Measurements from ENCODE around the gene MYADML2. TPM values are rescaled to one million over a fixed set of nuclear protein-coding genes. Genes with fewer than 3 reads are reported as not detected.

MYADML2 gene
- total RNA-seq, 1 experiment from 2014 or later = not detected

DNA sequence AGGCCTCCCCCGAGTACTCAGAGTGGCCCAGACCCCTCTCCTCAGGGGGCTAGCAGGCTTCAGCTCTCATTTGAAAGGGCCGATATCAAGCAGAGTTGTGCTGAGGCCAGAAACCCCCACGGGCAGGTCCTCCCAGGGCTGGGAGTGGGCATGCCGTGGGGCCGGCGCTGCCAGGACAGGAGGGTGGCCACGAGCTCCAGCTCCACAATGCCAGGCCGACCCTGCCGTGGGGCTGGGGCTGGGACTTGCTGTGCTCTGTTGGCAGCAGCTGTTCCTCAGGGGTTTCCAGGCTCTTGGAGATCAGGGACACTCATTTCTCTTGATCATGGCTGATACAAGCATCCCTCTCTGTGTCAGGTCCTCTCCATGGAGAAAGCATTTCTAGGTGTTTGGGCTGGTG is 48.1 kb downstream of the MYADML2 start:
- no peaks in the 10 kb centered on the region for H3K27me3 ChIP-seq (replicated peaks; ENCODE audit: insufficient read depth, low read depth, low read length, poor library complexity)
- intact Hi-C loops (cut with micrococcal nuclease; ENCODE audit: unreplicated experiment) = no loop called here
- peaks cover 24% of the 10 kb centered on the region for H3K36me3 ChIP-seq (ENCODE audit: insufficient read depth, low read length, poor library complexity, severe bottlenecking)
- DNase-seq (ENCODE audit: low spot score) = no peak
- BruUV-seq (replicated peaks) = no TSS peak
- H3K27ac ChIP-seq (ENCODE audit: low read depth, low read length, poor library complexity, severe bottlenecking) = peak overlapping the region; percentile 51
- H3K9me3 ChIP-seq (ENCODE audit: low read depth, low read length, poor library complexity, severe bottlenecking) = no peaks in the 10 kb centered on the region
- TF ChIP-seq, protein P1, sequence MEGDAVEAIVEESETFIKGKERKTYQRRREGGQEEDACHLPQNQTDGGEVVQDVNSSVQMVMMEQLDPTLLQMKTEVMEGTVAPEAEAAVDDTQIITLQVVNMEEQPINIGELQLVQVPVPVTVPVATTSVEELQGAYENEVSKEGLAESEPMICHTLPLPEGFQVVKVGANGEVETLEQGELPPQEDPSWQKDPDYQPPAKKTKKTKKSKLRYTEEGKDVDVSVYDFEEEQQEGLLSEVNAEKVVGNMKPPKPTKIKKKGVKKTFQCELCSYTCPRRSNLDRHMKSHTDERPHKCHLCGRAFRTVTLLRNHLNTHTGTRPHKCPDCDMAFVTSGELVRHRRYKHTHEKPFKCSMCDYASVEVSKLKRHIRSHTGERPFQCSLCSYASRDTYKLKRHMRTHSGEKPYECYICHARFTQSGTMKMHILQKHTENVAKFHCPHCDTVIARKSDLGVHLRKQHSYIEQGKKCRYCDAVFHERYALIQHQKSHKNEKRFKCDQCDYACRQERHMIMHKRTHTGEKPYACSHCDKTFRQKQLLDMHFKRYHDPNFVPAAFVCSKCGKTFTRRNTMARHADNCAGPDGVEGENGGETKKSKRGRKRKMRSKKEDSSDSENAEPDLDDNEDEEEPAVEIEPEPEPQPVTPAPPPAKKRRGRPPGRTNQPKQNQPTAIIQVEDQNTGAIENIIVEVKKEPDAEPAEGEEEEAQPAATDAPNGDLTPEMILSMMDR (conservative IDR thresholded peaks at IDR 0.05; ENCODE audit: low read depth, low read length) = no peak
- TF ChIP-seq EZH2 (IDR thresholded peaks at IDR 0.05; ENCODE audit: borderline replicate concordance, low read depth, low read length, poor library complexity, severe bottlenecking) = no peak
- ChIA-PET POLR2A (ENCODE audit: low non-redundant PET) (no interaction called here), CTCF (no interaction called here)
- H3K4me3 ChIP-seq (ENCODE audit: low read depth, low read length, poor library complexity, severe bottlenecking) = no peak overlapping the region
- H3K4me1 ChIP-seq (ENCODE audit: insufficient read depth, low read length, poor library complexity, severe bottlenecking) = peaks cover 11% of the 10 kb centered on the region

DNA sequence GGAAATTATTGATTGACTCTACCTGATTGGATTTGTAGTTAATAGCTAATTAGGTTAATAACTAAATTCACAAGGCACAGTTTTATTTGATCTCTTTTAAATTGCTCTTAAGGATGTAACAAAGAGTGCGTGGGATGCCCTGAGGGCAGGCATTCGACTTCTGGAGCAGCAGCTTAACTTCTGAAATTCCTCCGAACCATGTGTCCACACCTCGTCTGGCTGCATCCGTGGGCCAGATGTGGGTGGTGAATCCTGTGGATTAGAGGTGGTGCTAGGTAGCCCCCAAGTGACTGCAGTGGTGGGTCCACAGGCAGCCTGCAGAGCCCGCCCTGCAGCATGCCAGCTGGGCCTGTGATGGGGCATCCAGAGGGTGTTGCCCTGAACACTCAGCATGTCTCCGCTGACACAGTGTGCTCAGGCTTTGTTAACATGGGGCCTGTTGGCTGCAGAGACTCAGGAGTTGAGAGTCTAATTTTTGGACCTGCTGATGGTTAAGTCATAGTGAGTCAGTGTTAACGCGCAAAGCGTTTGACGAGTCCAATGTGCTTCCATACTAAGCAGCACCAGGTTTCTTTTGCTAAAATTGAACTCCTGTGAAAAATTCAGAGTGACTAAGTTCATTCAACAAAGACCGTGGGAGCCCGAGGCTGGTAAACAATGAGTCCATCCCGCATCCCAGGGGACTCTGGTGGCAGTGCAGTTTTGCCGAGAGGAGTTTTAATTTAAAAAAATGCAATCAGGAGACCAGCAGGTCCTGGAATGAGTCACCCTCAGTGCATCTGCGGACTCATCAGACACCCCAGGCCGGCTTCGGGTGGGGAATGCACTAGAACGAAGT is 48.8 kb downstream of the MYADML2 start:
- TF ChIP-seq, protein P1 (conservative IDR thresholded peaks at IDR 0.05; ENCODE audit: low read depth, low read length) = no peak
- no peak for TF ChIP-seq EZH2 (IDR thresholded peaks at IDR 0.05; ENCODE audit: borderline replicate concordance, low read depth, low read length, poor library complexity, severe bottlenecking)
- ChIA-PET POLR2A (ENCODE audit: low non-redundant PET) (no interaction called here), CTCF (no interaction called here)
- peaks cover 11% of the 10 kb centered on the region for H3K4me1 ChIP-seq (ENCODE audit: insufficient read depth, low read length, poor library complexity, severe bottlenecking)
- H3K9me3 ChIP-seq (ENCODE audit: low read depth, low read length, poor library complexity, severe bottlenecking) = no peaks in the 10 kb centered on the region
- intact Hi-C loops (cut with micrococcal nuclease; ENCODE audit: unreplicated experiment) = no loop called here
- H3K27ac ChIP-seq (ENCODE audit: low read depth, low read length, poor library complexity, severe bottlenecking) = peak overlapping the region; percentile 51
- H3K4me3 ChIP-seq (ENCODE audit: low read depth, low read length, poor library complexity, severe bottlenecking) = no peak overlapping the region
- H3K36me3 ChIP-seq (ENCODE audit: insufficient read depth, low read length, poor library complexity, severe bottlenecking) = peaks cover 24% of the 10 kb centered on the region
- DNase-seq (ENCODE audit: low spot score) = peak; percentile 85
- BruUV-seq (replicated peaks) = no TSS peak
- H3K27me3 ChIP-seq (replicated peaks; ENCODE audit: insufficient read depth, low read depth, low read length, poor library complexity) = no peaks in the 10 kb centered on the region

DNA sequence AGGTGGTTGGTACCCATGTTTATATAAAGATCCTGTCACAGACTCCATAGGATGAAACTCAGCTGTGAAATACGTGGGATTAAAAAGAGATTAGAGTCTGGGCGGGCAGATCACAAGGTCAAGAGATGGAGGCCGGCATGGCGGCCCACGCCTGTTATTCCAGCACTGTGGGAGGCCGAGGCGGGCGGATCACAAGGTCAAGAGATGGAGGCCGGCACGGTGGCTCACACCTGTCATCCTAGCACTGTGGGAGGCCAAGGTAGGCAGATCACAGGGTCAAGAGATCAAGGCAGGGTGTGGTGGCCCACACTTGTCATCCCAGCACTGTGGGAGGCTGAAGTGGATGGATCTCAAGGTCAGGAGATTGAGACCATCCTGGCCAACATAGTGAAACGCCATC is 51.6 kb downstream of the MYADML2 start:
- POLR2A ChIA-PET (ENCODE audit: low non-redundant PET) = no interaction called here
- H3K9me3 ChIP-seq (ENCODE audit: low read depth, low read length, poor library complexity, severe bottlenecking) = no peaks in the 10 kb centered on the region
- CTCF ChIA-PET = no interaction called here
- no peak for TF ChIP-seq EZH2 (IDR thresholded peaks at IDR 0.05; ENCODE audit: borderline replicate concordance, low read depth, low read length, poor library complexity, severe bottlenecking)
- TF ChIP-seq, protein P1 (conservative IDR thresholded peaks at IDR 0.05; ENCODE audit: low read depth, low read length) = no peak
- no peaks in the 10 kb centered on the region for H3K27me3 ChIP-seq (replicated peaks; ENCODE audit: insufficient read depth, low read depth, low read length, poor library complexity)
- DNase-seq (ENCODE audit: low spot score) = no peak
- H3K4me1 ChIP-seq (ENCODE audit: insufficient read depth, low read length, poor library complexity, severe bottlenecking) = peaks cover 6% of the 10 kb centered on the region
- H3K27ac ChIP-seq (ENCODE audit: low read depth, low read length, poor library complexity, severe bottlenecking) = no peak overlapping the region
- intact Hi-C loops (cut with micrococcal nuclease; ENCODE audit: unreplicated experiment) = no loop called here
- H3K36me3 ChIP-seq (ENCODE audit: insufficient read depth, low read length, poor library complexity, severe bottlenecking) = peaks cover 25% of the 10 kb centered on the region
- BruUV-seq (replicated peaks) = no TSS peak
- no peak overlapping the region for H3K4me3 ChIP-seq (ENCODE audit: low read depth, low read length, poor library complexity, severe bottlenecking)
